Activated T-helper 1 cell treated with Interleukin-2 at 50 U/mL for 16 hours (primary cell): ENCODE data around the gene LAIR2.
"Not testable (repeated sequence)": the region's sequence is repeated elsewhere in the genome, so short reads cannot be mapped to it uniquely, and the experiment has no call there.

ENCODE experiments used
- DNase-seq: peaks from one replicate; pipeline ENCODE4 v3.0.0-alpha.2; 2020; ENCODE audit warnings: low read depth

LAIR2 gene

GRCh38 chr19:54464630-54465425 lies 37.8 kb upstream of the LAIR2 start:
- peak; percentile 46 for DNase-seq

DNA sequence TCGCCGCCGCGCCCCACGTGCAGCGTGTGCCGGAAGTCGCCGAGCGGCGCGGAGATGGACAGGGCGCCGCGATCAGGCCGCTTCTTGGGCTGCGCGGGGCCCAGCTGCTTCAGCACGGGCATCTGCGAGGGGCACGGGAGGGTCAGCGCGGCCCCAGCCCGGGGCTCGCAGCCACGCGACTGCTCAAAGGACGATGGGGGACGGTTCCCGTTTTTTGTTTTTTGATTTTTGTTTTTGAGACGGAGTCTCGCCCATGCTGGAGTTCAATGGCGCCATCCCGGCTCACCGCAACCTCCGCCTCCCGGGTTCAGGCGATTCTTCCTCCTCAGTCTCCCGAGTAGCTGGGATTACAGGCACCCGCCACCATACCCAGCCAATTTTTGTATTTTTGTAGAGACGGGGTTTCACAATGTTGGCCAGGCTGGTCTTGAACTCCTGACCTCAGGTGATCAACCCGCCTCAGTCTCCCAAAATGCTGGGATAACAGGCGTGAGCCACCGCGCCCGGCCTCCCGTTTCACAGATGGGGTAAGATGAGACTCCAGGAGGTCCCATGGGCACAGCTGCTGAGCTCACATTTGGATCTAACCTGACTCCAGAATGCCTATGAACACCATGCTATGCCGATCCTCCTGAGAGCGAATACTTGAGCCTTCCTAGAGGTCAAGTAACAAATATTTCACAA lies 37.1 kb upstream of the LAIR2 start:
- DNase-seq: no peak

GRCh38 chr19:54466110-54466480 lies 36.5 kb upstream of the LAIR2 start:
- DNase-seq: not testable (repeated sequence)

GRCh38 chr19:54469496-54469934 lies 33.1 kb upstream of the LAIR2 start:
- DNase-seq: no peak

- DNase-seq: no peak
Measured at GRCh38 chr19:54470276-54470887, 32.2 kb upstream of the LAIR2 start.

- DNase-seq: no peak
Measured at GRCh38 chr19:54470991-54471782, 31.4 kb upstream of the LAIR2 start.

GRCh38 chr19:54473071-54473891 lies 29.4 kb upstream of the LAIR2 start, which contains the start of gene CDC42EP5:
TSS of gene CDC42EP5 (minus strand) at chr19:54473296. CDS start at chr19:54465547, 7,749 bp downstream.
- no peak for DNase-seq

DNA sequence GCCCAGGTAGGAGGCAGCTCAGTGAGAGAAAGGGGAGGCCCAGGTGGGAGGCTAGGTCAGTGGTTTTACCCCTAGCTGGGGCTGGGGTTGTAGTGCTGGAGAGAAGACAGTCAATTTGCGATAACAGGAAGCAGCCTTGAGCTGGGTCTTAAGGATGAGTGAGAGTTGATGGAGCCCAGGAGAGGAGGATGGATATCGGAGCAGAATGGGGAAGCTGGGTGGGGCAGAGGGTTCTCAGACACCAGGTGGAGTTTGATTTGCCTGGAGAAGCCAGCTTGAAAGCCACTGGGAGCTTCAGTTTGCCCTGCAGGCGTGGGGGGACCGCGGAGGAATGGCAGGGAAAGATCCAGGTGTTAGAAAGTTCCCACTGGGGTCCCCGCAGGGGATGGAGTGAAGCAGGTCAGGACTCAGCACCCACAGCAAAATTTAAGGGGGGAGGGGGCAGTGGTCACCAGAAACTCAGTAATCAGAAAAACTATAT lies 28.7 kb upstream of the LAIR2 start:
- no peak for DNase-seq

GRCh38 chr19:54475706-54476105 lies 26.9 kb upstream of the LAIR2 start:
- DNase-seq: no peak

DNA sequence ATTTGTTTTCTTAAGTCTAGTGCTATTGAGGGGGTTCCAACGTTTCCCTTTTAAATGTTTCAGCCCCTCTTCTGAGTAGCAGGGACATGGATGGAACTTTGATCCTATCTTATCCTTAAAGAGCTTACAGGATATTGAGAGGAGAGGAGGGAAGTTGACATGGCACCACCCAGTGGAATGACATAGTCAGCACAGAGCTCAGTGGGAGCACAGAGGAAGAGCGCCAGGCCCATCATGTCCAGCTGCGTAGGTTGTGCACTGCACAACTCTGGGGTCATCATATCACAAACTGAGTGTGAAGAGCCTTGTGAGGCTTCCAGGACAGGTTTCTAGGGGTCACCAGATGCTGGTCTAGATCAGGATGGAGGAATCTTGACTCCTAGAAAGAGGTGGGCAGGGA lies 25.0 kb upstream of the LAIR2 start:
- DNase-seq: no peak

DNA sequence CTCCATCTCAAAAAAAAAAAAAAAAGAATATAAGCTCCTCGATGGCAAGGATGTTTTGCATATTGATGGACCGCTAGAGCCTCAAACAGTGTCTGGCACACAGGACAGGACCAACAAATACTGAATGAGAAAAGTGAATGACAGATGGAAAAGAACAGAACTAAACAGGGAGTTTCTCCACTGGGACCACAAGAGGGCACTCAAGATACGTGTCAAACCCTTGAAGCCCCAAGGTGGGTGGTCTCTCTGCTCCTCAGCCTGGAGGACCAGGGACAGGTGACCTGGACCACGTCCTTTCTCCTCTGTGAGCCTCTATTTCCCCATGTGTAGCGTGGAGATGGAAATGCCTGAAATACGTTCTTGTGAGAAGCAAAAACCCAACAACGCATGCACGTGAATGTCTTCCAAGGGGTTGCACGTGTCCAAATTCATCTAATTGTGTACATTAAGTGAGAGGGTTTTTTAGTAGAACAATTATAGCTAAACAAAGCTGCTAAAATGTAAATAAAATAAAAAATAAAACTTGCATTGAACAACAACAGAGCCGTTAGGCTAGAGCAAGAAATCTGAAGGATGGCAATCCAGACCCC lies 23.9 kb upstream of the LAIR2 start:
- no peak for DNase-seq

GRCh38 chr19:54480051-54480450 lies 22.6 kb upstream of the LAIR2 start:
- no peak for DNase-seq

- no peak for DNase-seq
Measured at GRCh38 chr19:54481326-54481930, 21.2 kb upstream of the LAIR2 start.

DNA sequence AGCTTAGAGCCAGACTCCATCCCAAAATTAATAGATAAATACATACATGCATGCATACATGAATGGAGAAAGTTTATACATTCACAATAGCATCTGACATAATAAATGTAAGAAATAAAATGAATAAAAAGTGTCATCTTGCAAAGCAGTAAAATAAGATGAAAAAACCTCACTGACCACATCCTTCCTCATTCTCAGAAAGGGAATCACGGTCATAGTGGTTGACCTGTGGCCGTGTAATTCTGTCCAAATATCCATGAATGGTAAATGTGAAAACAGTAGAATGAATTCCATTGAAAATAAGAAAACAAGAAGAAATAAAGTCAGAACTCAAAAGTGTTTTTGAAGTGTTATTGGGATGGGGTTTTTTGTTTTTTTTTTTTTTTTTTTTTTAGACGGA lies 19.7 kb upstream of the LAIR2 start:
- no peak for DNase-seq

DNA sequence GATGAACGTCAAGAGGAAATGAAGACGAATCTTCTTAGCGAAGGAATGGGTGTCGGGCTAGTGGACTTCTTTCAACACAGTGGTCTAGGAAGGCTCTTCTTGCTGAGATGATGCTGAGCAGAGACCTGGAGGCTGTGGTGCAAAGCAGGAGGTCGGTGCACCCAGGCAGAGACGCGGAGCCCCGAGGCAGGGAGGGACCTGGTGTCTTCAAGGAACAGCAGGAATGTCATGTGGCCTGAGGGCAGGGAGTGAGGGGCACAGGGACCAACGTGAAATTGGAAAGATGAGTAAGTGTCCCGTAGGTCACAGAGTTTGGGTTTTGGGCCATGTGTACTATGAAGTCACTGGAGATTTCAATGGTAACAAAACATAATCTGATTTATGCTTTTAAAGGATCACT lies 18.2 kb upstream of the LAIR2 start:
- no peak for DNase-seq

DNA sequence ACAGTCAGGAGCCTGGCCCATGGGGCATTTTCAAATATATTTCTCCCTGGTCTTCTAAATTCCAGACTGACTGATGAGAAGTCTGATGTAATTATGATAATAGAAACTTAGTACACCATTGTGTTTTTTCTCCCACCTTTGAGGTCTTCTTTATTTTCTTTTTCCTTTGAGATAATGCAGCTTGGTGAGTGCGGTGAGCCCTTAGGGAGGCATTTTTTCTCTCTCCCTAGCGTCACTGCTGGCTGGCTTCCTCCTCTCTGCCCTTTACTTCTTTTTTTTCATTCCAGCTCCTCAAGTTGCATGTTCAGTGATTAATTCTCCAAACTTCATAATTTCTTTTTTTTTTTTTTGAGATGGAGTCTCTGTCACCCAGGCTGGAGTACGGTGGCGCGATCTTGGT lies 16.8 kb upstream of the LAIR2 start:
- DNase-seq: no peak

DNA sequence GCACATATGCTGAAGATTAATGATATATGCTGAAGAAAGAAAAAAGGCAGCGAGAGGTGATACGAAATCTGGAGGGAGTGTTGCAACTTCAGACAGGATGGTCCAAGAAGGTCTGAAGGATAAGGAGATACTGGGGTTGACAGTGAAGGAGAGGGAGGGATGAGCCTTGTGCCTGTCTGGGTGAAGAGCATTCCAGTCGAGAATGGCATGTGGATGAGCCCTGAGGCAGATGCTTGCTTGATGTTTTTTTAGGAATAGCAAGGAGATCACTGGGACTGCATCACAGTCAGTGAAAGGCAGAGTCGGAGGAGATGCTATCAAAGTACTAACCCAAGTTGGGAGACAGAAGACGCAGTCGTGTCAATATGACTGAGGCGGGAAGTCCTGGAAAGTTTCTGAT lies 13.3 kb upstream of the LAIR2 start:
- no peak for DNase-seq

GRCh38 chr19:54489766-54490165 lies 12.9 kb upstream of the LAIR2 start:
- DNase-seq: no peak

DNA sequence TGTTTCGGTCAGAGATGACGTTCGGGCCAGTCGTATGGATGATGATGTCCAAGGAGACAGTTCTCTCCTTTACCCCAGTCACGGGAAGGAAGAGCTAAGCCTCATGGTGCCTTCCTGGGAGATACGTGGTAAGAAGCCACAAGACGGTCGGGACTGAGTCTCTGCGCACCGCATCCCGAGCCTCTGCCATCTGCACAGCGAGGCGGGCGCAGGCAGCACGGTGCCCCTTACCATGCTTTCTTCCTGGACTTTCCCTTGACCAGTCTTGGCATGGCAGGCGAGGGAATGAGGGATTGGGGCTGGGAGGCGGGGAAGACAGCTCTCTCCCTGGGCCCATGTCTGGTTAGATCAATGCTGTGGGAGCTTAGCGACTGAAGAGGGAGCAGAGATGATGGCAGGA lies 10.1 kb upstream of the LAIR2 start:
- no peak for DNase-seq

DNA sequence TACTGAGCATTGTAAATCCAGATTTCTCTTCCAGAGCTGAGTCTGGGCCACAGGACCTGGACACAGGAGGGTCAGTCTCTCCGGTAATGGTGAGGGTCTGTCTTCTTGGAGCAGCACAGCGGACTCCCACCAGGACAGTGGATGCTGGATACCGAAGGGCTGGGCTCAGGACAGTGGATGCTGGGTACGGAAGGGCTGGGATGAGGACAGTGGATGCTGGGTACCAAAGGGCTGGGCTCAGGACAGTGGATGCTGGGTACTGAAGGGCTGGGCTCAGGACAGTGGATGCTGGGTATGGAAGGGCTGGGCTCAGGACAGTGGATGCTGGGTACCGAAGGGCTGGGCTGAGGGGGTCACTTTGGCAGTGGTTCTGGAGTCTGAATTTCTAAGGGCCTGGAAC lies 9.6 kb upstream of the LAIR2 start:
- DNase-seq: not testable (repeated sequence)
